B cell (primary cell): ENCODE results near the gene LITAF. TPM values are rescaled to one million over a fixed set of nuclear protein-coding genes. Genes with fewer than 3 reads are reported as not detected.

ENCODE experiments used
- ATAC-seq: fragments of 200-7000 bp; cut with Tn5 transposase; one replicate; pipeline ENCODE4 v1.10.0; 2021; ENCODE audit warnings: low read depth, mild to moderate bottlenecking, moderate number of reproducible peaks, moderate library complexity
- CTCF ChIA-PET: fragments of 350-600 bp; sonication (Branson Sonifier 250); formaldehyde crosslinking; loops from one replicate; lab custom pipeline; 2021; ENCODE audit warnings: antibody characterized with exemption, inconsistent platforms; lab: Charles Lee
- POLR2A ChIA-PET: fragments of 350-600 bp; sonication (Branson Sonifier 250); formaldehyde crosslinking; loops from one replicate; lab custom pipeline; 2021; ENCODE audit warnings: antibody characterized with exemption; lab: Charles Lee
- DNase-seq: peaks from one replicate; pipeline ENCODE4 v3.0.0; 2013
- H2AFZ ChIP-seq: 2 replicates; pipeline ENCODE4 v1.6.1; 2012; ENCODE audit warnings: mild to moderate bottlenecking, low read depth, low read length; ENCODE audit not compliant: insufficient read depth, poor library complexity, severe bottlenecking
- H3K27ac ChIP-seq, 2 donors: 1 replicate in 1 of 2; 2 replicates in 1 of 2; pipeline ENCODE4 v1.5.1; 2012 to 2013; ENCODE audit warnings: low read length in 2 of 2, mild to moderate bottlenecking in 2 of 2, moderate library complexity in 1 of 2
- H3K27me3 ChIP-seq, 4 experiments: fragments of 200-600 bp in 1 of 4; sonication (generic) in 1 of 4; replicated peaks in 1 of 4; 1 replicate in 2 of 4; 2 replicates in 2 of 4; pipeline versions ENCODE4 v1.6.1 to v1.7.0; 2013 to 2016; ENCODE audit warnings: low read length in 3 of 4, mild to moderate bottlenecking in 2 of 4, mixed read lengths in 1 of 4, moderate library complexity in 1 of 4; ENCODE audit not compliant: insufficient read depth in 4 of 4, control insufficient read depth in 3 of 4; ENCODE audit errors: control extremely low read depth in 1 of 4
- H3K36me3 ChIP-seq, 2 experiments: replicated peaks in 1 of 2; 1 replicate in 1 of 2; 2 replicates in 1 of 2; pipeline versions ENCODE4 v1.6.1 to v1.7.1; 2013; ENCODE audit warnings: low read length in 1 of 2; ENCODE audit not compliant: insufficient read depth in 2 of 2, control insufficient read depth in 1 of 2; ENCODE audit errors: control extremely low read depth in 1 of 2, extremely low read depth in 1 of 2
- H3K4me1 ChIP-seq, 2 donors: fragments of 200-600 bp in 1 of 2; sonication (generic) in 1 of 2; 1 replicate in 1 of 2; 2 replicates in 1 of 2; pipeline versions ENCODE4 v1.5.1 to v1.6.1; 2013 to 2017; ENCODE audit warnings: low read length in 2 of 2; ENCODE audit not compliant: control insufficient read depth in 2 of 2, insufficient read depth in 2 of 2
- H3K4me2 ChIP-seq: replicated peaks from 2 replicates; pipeline ENCODE3; 2012; ENCODE audit warnings: mild to moderate bottlenecking, low read depth, low read length; ENCODE audit not compliant: poor library complexity, severe bottlenecking
- H3K4me3 ChIP-seq, 5 experiments: fragments of 200-600 bp in 1 of 5; sonication (generic) in 1 of 5; 1 replicate in 3 of 5; 2 replicates in 2 of 5; pipeline versions ENCODE4 v1.5.1 to v1.7.0; 2011 to 2016; ENCODE audit warnings: low read length in 4 of 5, mild to moderate bottlenecking in 4 of 5, low read depth in 2 of 5, control low read depth in 1 of 5, moderate library complexity in 1 of 5; ENCODE audit not compliant: insufficient read depth in 1 of 5; ENCODE audit errors: control extremely low read depth in 1 of 5, extremely low read depth in 1 of 5
- H3K79me2 ChIP-seq: fragments of 200-600 bp; sonication (generic); one replicate; pipeline ENCODE4 v1.6.0; 2016; ENCODE audit warnings: low read length; ENCODE audit not compliant: control insufficient read depth, insufficient read depth
- H3K9ac ChIP-seq: fragments of 200-600 bp; sonication (generic); 2 replicates; pipeline ENCODE4 v1.6.1; 2017; ENCODE audit warnings: mild to moderate bottlenecking, low read length, moderate library complexity
- H3K9me3 ChIP-seq, 3 donors: one replicate each; pipeline versions ENCODE4 v1.6.1 to v1.7.1; 2013; ENCODE audit warnings: low read length in 2 of 3; ENCODE audit not compliant: control insufficient read depth in 2 of 3, insufficient read depth in 1 of 3; ENCODE audit errors: control extremely low read depth in 1 of 3
- H4K20me1 ChIP-seq: 2 replicates; pipeline ENCODE4 v1.6.0; 2012; ENCODE audit warnings: mild to moderate bottlenecking, low read length; ENCODE audit not compliant: insufficient read depth, control insufficient read depth, poor library complexity, severe bottlenecking
- H3K27ac Mint-ChIP-seq: one replicate; pipeline ENCODE4 v1.8.0; 2021; ENCODE audit warnings: mixed read lengths
- H3K27me3 Mint-ChIP-seq: one replicate; pipeline ENCODE4 v1.8.0; 2021; ENCODE audit warnings: mixed read lengths
- H3K4me1 Mint-ChIP-seq: one replicate; pipeline ENCODE4 v1.8.0; 2021; ENCODE audit warnings: mixed read lengths
- H3K4me3 Mint-ChIP-seq: one replicate; pipeline ENCODE4 v1.8.0; 2021; ENCODE audit warnings: mixed read lengths
- H3K9me3 Mint-ChIP-seq: one replicate; pipeline ENCODE4 v1.8.0; 2022; ENCODE audit warnings: mixed read lengths; ENCODE audit not compliant: insufficient read depth
- EZH2 ChIP-seq: IDR thresholded peaks from 2 replicates; pipeline ENCODE4 v1.6.1; 2012; ENCODE audit warnings: borderline replicate concordance, low read depth, mild to moderate bottlenecking, moderate library complexity, low read length; ENCODE audit not compliant: insufficient read depth, poor library complexity, severe bottlenecking
- WGBS: methylation state at CpG from one replicate; pipeline ENCODE4 v1.1.5; 2013; ENCODE audit warnings: missing lambda C conversion rate; ENCODE audit not compliant: insufficient coverage; 5-methylcytosine and 5-hydroxymethylcytosine counted together
- intact Hi-C: fragments of 100-400 bp; cut with micrococcal nuclease; formaldehyde crosslinking; loops from one replicate; pipeline ENCODE4 v1.10.0; 2022
- polyA plus RNA-seq: library from polyadenylated mRNA; depleted of rRNA; stranded (reverse); fragments of >200 nt; gene quantifications from 2 replicates; pipeline ENCODE4 v1.2.3, GENCODE V29; 2012
- total RNA-seq, 2 donors: library from RNA; stranded (reverse); fragments of 120-200 nt in 1 of 2; gene quantifications; 1 replicate in 1 of 2; 2 replicates in 1 of 2; pipeline versions ENCODE4 v1.2.3 to v1.2.4, GENCODE V29; 2013 to 2022
- TF ChIP-seq, protein P1 (sequence below): fragments of 200-600 bp; IDR thresholded peaks from one replicate; pipeline ENCODE4 v1.8.0; 2022; ENCODE audit warnings: antibody characterized with exemption, mild to moderate bottlenecking

Gene LITAF
- total and polyA plus RNA-seq, 2 donors (not counting 1 experiment from before 2014, with no cell fraction given): 93.6 to 125 TPM

- no peak overlapping the region for H2AFZ ChIP-seq
- H3K27ac ChIP-seq: no peak overlapping the region
- intact Hi-C loops: no loop called here
- Mint-ChIP-seq H3K27ac (no peak overlapping the region), H3K4me1 (peaks cover 22% of the 10 kb centered on the region), H3K9me3 (no peaks in the 10 kb centered on the region), H3K4me3 (no peak overlapping the region), H3K27me3 (no peaks in the 10 kb centered on the region)
- no peak overlapping the region for H3K4me3 ChIP-seq
- WGBS: 81% methylated on average over 8 of the region's 9 CpGs
- no peak overlapping the region for H3K4me2 ChIP-seq
- H3K4me1 ChIP-seq: peaks cover 14 to 31% of the 10 kb centered on the region in 2 donors
- H3K9me3 ChIP-seq: no peaks in the 10 kb centered on the region
- H3K9ac ChIP-seq: no peak overlapping the region
- H3K79me2 ChIP-seq: no peaks in the 10 kb centered on the region
- POLR2A ChIA-PET: no interaction called here
- ATAC-seq (no peak), DNase-seq (no peak)
- no peaks in the 10 kb centered on the region for H4K20me1 ChIP-seq
- H3K27me3 ChIP-seq: no peaks in the 10 kb centered on the region
- CTCF ChIA-PET: interaction anchor here (1.1 to 1.6 kb wide), 2 partner anchors 94 to 213 kb away, joined by 4 read pairs; no protein-coding TSS in a partner anchor
- TF ChIP-seq EZH2: no peak
- TF ChIP-seq, protein P1, sequence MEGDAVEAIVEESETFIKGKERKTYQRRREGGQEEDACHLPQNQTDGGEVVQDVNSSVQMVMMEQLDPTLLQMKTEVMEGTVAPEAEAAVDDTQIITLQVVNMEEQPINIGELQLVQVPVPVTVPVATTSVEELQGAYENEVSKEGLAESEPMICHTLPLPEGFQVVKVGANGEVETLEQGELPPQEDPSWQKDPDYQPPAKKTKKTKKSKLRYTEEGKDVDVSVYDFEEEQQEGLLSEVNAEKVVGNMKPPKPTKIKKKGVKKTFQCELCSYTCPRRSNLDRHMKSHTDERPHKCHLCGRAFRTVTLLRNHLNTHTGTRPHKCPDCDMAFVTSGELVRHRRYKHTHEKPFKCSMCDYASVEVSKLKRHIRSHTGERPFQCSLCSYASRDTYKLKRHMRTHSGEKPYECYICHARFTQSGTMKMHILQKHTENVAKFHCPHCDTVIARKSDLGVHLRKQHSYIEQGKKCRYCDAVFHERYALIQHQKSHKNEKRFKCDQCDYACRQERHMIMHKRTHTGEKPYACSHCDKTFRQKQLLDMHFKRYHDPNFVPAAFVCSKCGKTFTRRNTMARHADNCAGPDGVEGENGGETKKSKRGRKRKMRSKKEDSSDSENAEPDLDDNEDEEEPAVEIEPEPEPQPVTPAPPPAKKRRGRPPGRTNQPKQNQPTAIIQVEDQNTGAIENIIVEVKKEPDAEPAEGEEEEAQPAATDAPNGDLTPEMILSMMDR: no peak
- no peaks in the 10 kb centered on the region for H3K36me3 ChIP-seq
These were observed 85.1 kb downstream of the LITAF start for GRCh38 chr16:11501632-11502031.

DNA sequence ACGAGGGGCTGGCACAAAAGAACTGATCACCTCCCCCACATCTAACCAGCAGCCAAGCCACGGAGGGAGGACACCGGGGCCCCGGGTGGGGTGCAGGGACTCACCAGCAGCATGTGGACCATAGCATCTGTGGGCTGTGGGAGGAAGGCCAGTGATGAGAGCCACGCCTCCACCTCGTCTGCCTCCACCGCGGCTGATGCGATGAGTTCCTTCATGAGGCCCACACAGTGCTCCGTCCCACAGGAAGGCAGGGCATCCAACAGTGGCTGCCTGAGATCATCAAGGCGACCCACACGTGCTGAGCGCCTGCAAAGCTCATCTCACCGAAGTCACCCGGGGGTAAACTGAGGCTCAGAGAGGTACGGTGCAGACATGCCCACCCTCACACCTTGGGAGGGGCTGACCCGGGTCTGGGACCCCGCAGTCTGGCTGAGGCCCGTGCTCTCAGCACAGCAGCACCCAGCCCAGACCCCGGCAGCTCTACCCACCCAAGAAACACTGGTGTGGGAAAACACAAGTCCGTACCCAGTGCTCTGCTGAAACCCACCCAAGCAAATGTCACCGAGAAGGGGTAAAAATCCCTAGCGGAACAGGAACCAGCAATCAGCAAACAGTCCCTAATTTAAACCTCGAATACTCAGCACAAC, 85.9 kb downstream of the LITAF start:
- H3K27ac Mint-ChIP-seq: no peak overlapping the region
- no peak for ATAC-seq
- H3K4me1 Mint-ChIP-seq: peaks cover 20% of the 10 kb centered on the region
- CTCF ChIA-PET: interaction anchor here (1.1 to 1.6 kb wide), 2 partner anchors 94 to 214 kb away, joined by 4 read pairs; no protein-coding TSS in a partner anchor
- Histone ChIP-seq H2AFZ (no peak overlapping the region), H3K9ac (no peak overlapping the region), H3K4me3 (no peak overlapping the region), H3K4me2 (no peak overlapping the region), H3K4me1 (peaks cover 12 to 26% of the 10 kb centered on the region in 2 donors), H3K27ac (no peak overlapping the region), H3K9me3 (no peaks in the 10 kb centered on the region), H3K79me2 (no peaks in the 10 kb centered on the region), H3K36me3 (no peaks in the 10 kb centered on the region), H3K27me3 (no peaks in the 10 kb centered on the region), H4K20me1 (no peaks in the 10 kb centered on the region)
- 68% methylated on average over 22 of the region's 24 CpGs for whole genome bisulfite sequencing
- H3K27me3 Mint-ChIP-seq: no peaks in the 10 kb centered on the region
- H3K4me3 Mint-ChIP-seq: no peak overlapping the region
- intact Hi-C loops: no loop called here
- H3K9me3 Mint-ChIP-seq: no peaks in the 10 kb centered on the region
- TF ChIP-seq, protein P1: no peak
- TF ChIP-seq EZH2: no peak
- no peak for DNase-seq
- POLR2A ChIA-PET: no interaction called here
